ENCODE data around the gene MEGF9.

MEGF9 gene

DNA sequence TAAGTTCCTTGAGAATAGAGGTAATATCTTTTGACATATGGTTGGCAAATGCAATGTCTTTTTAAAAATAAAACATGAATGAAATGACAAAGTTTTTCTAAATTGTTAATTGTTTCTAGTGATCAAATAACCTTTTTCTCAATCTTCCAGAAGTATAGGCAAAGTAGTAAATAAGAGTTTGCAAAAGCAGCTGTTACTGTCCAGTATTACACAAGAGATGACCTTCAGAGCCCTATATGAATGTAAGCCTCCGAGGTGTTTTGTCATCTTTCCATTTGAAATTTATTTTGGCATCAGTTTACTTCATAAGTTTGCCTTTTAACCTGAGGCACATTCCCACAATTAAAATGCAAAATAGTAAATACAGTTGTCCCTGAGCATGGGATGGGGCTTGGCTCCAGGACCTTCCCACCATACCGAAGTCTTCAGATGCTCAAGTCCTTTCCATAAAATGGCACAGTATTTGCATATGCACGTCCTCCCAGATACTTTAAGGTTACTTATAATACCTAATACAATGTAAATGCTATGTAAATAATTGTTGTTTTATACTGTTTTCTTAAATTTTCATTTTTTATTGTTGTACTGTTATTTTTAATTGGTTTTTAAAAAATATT lies 65.6 kb downstream of the MEGF9 start:
- Histone ChIP-seq H2AFZ (ENCODE audit: low read depth, low read length, severe bottlenecking) (no peak overlapping the region), H3K36me3 (ENCODE audit: low read length) (no peaks in the 10 kb centered on the region), H4K20me1 (ENCODE audit: low read depth, low read length) (no peaks in the 10 kb centered on the region), H3K9ac (ENCODE audit: low read length) (no peak overlapping the region), H3F3A (ENCODE audit: insufficient read depth) (no peaks in the 10 kb centered on the region), H3K9me2 (replicated peaks; ENCODE audit: insufficient read depth, low read length) (no peaks in the 10 kb centered on the region), H3K4me3 (ENCODE audit: insufficient read depth, low read length, poor library complexity, severe bottlenecking) (no peak overlapping the region), H3K27me3 (ENCODE audit: low read length) (no peaks in the 10 kb centered on the region), H3K79me2 (ENCODE audit: insufficient read depth, low read length) (no peaks in the 10 kb centered on the region), H3K27ac (ENCODE audit: low read depth, low read length) (no peak overlapping the region), H3K4me2 (ENCODE audit: low read depth, low read length, poor library complexity, severe bottlenecking) (no peak overlapping the region), H3K9me3 (ENCODE audit: insufficient read depth, low read length) (no peaks in the 10 kb centered on the region)
- no peak for TF ChIP-seq EZH2phosphoT487 (conservative IDR thresholded peaks at IDR 0.05; ENCODE audit: low read length)
- TF ChIP-seq, protein P1, sequence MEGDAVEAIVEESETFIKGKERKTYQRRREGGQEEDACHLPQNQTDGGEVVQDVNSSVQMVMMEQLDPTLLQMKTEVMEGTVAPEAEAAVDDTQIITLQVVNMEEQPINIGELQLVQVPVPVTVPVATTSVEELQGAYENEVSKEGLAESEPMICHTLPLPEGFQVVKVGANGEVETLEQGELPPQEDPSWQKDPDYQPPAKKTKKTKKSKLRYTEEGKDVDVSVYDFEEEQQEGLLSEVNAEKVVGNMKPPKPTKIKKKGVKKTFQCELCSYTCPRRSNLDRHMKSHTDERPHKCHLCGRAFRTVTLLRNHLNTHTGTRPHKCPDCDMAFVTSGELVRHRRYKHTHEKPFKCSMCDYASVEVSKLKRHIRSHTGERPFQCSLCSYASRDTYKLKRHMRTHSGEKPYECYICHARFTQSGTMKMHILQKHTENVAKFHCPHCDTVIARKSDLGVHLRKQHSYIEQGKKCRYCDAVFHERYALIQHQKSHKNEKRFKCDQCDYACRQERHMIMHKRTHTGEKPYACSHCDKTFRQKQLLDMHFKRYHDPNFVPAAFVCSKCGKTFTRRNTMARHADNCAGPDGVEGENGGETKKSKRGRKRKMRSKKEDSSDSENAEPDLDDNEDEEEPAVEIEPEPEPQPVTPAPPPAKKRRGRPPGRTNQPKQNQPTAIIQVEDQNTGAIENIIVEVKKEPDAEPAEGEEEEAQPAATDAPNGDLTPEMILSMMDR (IDR thresholded peaks at IDR 0.05; ENCODE audit: insufficient read depth, low read length, poor library complexity, severe bottlenecking) = no peak

GRCh38 chr9:120646948-120647347 lies 67.3 kb downstream of the MEGF9 start:
- Histone ChIP-seq H4K20me1 (ENCODE audit: low read depth, low read length) (no peaks in the 10 kb centered on the region), H3K36me3 (ENCODE audit: low read length) (no peaks in the 10 kb centered on the region), H3K79me2 (ENCODE audit: insufficient read depth, low read length) (no peaks in the 10 kb centered on the region), H3K9me2 (replicated peaks; ENCODE audit: insufficient read depth, low read length) (no peaks in the 10 kb centered on the region), H3K27ac (ENCODE audit: low read depth, low read length) (no peak overlapping the region), H2AFZ (ENCODE audit: low read depth, low read length, severe bottlenecking) (no peak overlapping the region), H3K4me3 (ENCODE audit: insufficient read depth, low read length, poor library complexity, severe bottlenecking) (no peak overlapping the region), H3K27me3 (ENCODE audit: low read length) (no peaks in the 10 kb centered on the region), H3K9ac (ENCODE audit: low read length) (no peak overlapping the region), H3K4me2 (ENCODE audit: low read depth, low read length, poor library complexity, severe bottlenecking) (no peak overlapping the region), H3K9me3 (ENCODE audit: insufficient read depth, low read length) (no peaks in the 10 kb centered on the region), H3F3A (ENCODE audit: insufficient read depth) (no peaks in the 10 kb centered on the region)
- no peak for TF ChIP-seq EZH2phosphoT487 (conservative IDR thresholded peaks at IDR 0.05; ENCODE audit: low read length)
- TF ChIP-seq, protein P1 (IDR thresholded peaks at IDR 0.05; ENCODE audit: insufficient read depth, low read length, poor library complexity, severe bottlenecking) = no peak

DNA sequence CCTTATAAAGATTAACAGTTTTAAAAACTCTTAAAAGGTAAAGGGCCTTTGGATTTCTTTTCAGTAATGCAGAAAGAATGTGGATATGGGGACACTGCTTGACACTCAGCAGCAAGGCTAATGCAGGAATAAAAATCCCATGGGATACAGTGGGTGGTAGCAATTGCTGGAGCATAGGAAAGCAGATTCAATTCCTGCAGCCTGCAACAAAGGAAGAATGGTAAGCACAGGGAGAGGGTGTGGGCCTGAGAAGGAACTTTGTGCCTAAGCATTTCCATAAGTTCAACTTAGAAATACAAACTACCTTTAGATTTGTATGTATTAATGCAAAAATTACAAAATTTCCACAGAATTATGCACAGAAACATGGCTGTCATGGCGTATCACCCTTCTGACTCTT lies 68.5 kb downstream of the MEGF9 start:
- Histone ChIP-seq H3K9me3 (ENCODE audit: insufficient read depth, low read length) (no peaks in the 10 kb centered on the region), H2AFZ (ENCODE audit: low read depth, low read length, severe bottlenecking) (no peak overlapping the region), H3K79me2 (ENCODE audit: insufficient read depth, low read length) (no peaks in the 10 kb centered on the region), H3K9me2 (replicated peaks; ENCODE audit: insufficient read depth, low read length) (no peaks in the 10 kb centered on the region), H3K36me3 (ENCODE audit: low read length) (no peaks in the 10 kb centered on the region), H3K4me2 (ENCODE audit: low read depth, low read length, poor library complexity, severe bottlenecking) (no peak overlapping the region), H3K27ac (ENCODE audit: low read depth, low read length) (no peak overlapping the region), H3K27me3 (ENCODE audit: low read length) (no peaks in the 10 kb centered on the region), H3K4me3 (ENCODE audit: insufficient read depth, low read length, poor library complexity, severe bottlenecking) (no peak overlapping the region), H4K20me1 (ENCODE audit: low read depth, low read length) (no peaks in the 10 kb centered on the region), H3K9ac (ENCODE audit: low read length) (no peak overlapping the region), H3F3A (ENCODE audit: insufficient read depth) (no peaks in the 10 kb centered on the region)
- no peak for TF ChIP-seq EZH2phosphoT487 (conservative IDR thresholded peaks at IDR 0.05; ENCODE audit: low read length)

DNA sequence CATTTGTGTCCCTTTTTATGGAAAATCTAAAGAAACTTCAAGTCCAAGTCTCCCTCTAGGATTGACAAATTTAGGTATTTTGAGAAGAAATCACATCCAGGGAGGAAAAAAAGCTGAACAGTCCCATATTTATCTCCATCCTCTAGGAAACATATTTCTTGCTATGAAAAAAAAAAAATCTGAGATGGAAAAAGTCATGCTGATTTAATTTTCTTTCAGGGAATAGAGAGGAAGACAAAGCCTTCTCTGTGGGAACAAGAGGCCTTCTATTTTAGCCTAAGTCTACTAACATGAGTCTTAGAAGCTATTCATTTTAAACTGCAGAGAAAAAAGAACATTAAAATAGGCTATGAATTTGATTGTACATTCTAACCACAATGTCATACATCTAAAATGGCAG lies 71.2 kb downstream of the MEGF9 start:
- Histone ChIP-seq H3K79me2 (ENCODE audit: insufficient read depth, low read length) (no peaks in the 10 kb centered on the region), H3K27me3 (ENCODE audit: low read length) (no peaks in the 10 kb centered on the region), H3K9ac (ENCODE audit: low read length) (no peak overlapping the region), H3F3A (ENCODE audit: insufficient read depth) (no peaks in the 10 kb centered on the region), H3K4me2 (ENCODE audit: low read depth, low read length, poor library complexity, severe bottlenecking) (no peak overlapping the region), H3K4me3 (ENCODE audit: insufficient read depth, low read length, poor library complexity, severe bottlenecking) (no peak overlapping the region), H3K36me3 (ENCODE audit: low read length) (no peaks in the 10 kb centered on the region), H3K9me2 (replicated peaks; ENCODE audit: insufficient read depth, low read length) (no peaks in the 10 kb centered on the region), H4K20me1 (ENCODE audit: low read depth, low read length) (no peaks in the 10 kb centered on the region), H2AFZ (ENCODE audit: low read depth, low read length, severe bottlenecking) (no peak overlapping the region), H3K9me3 (ENCODE audit: insufficient read depth, low read length) (no peaks in the 10 kb centered on the region), H3K27ac (ENCODE audit: low read depth, low read length) (no peak overlapping the region)
- TF ChIP-seq, protein P1 (IDR thresholded peaks at IDR 0.05; ENCODE audit: insufficient read depth, low read length, poor library complexity, severe bottlenecking) = no peak
- TF ChIP-seq EZH2phosphoT487 (conservative IDR thresholded peaks at IDR 0.05; ENCODE audit: low read length) = no peak

Data from SU-DHL-6 (cell line).